ENCODE results near the gene EXOC1L.
A peak's percentile ranks its signal among the peaks of the same experiment; 100 is the strongest.

Gene EXOC1L

GRCh38 chr4:55819634-55820033 is at the start of gene EXOC1L:
Gene EXOC1L, plus strand, starts transcription at chr4:55819790. Its CDS starts 237 bp downstream, at chr4:55820027.
- H3K9ac ChIP-seq (ENCODE audit: low read length): peak within 1 kb of the TSS; percentile 12
- peak within 1 kb of the TSS; percentile 40 for H3K4me3 ChIP-seq (ENCODE audit: low read depth, low read length)
- H3K4me1 ChIP-seq (ENCODE audit: control insufficient read depth, insufficient read depth, low read length): 0 out of 2 replicates have a peak, but pooled peaks cover 9% of the 10 kb centered on the region
- no peaks in the 10 kb centered on the region for H3K9me3 ChIP-seq (ENCODE audit: control insufficient read depth, insufficient read depth, low read depth, low read length)
- H3K27ac ChIP-seq (ENCODE audit: low read depth, low read length): no peak within 1 kb of the TSS
- no peaks in the 10 kb centered on the region for H3K27me3 ChIP-seq (ENCODE audit: control insufficient read depth, insufficient read depth, low read length)
- H3K36me3 ChIP-seq (ENCODE audit: control insufficient read depth, insufficient read depth, low read length): no peaks in the 10 kb centered on the region

GRCh38 chr4:55770662-55771061 is 48.9 kb upstream of the EXOC1L start:
- Histone ChIP-seq H3K4me1 (ENCODE audit: control insufficient read depth, insufficient read depth, low read length) (peaks cover 20% of the 10 kb centered on the region), H3K36me3 (ENCODE audit: control insufficient read depth, insufficient read depth, low read length) (no peaks in the 10 kb centered on the region), H3K27me3 (ENCODE audit: control insufficient read depth, insufficient read depth, low read length) (no peaks in the 10 kb centered on the region), H3K9ac (ENCODE audit: low read length) (no peak overlapping the region), H3K4me3 (ENCODE audit: low read depth, low read length) (no peak overlapping the region), H3K9me3 (ENCODE audit: control insufficient read depth, insufficient read depth, low read depth, low read length) (no peaks in the 10 kb centered on the region), H3K27ac (ENCODE audit: low read depth, low read length) (no peak overlapping the region)

- no peak overlapping the region for H3K9ac ChIP-seq (ENCODE audit: low read length)
- no peaks in the 10 kb centered on the region for H3K4me1 ChIP-seq (ENCODE audit: control insufficient read depth, insufficient read depth, low read length)
- H3K27ac ChIP-seq (ENCODE audit: low read depth, low read length): no peak overlapping the region
- no peak overlapping the region for H3K4me3 ChIP-seq (ENCODE audit: low read depth, low read length)
- no peaks in the 10 kb centered on the region for H3K9me3 ChIP-seq (ENCODE audit: control insufficient read depth, insufficient read depth, low read depth, low read length)
- no peaks in the 10 kb centered on the region for H3K36me3 ChIP-seq (ENCODE audit: control insufficient read depth, insufficient read depth, low read length)
- H3K27me3 ChIP-seq (ENCODE audit: control insufficient read depth, insufficient read depth, low read length): no peaks in the 10 kb centered on the region
Measured at GRCh38 chr4:55781341-55781740, 38.2 kb upstream of the EXOC1L start.

GRCh38 chr4:55781812-55782211 is 37.8 kb upstream of the EXOC1L start:
- Histone ChIP-seq H3K36me3 (ENCODE audit: control insufficient read depth, insufficient read depth, low read length) (no peaks in the 10 kb centered on the region), H3K9me3 (ENCODE audit: control insufficient read depth, insufficient read depth, low read depth, low read length) (no peaks in the 10 kb centered on the region), H3K9ac (ENCODE audit: low read length) (no peak overlapping the region), H3K27ac (ENCODE audit: low read depth, low read length) (no peak overlapping the region), H3K4me3 (ENCODE audit: low read depth, low read length) (no peak overlapping the region), H3K4me1 (ENCODE audit: control insufficient read depth, insufficient read depth, low read length) (no peaks in the 10 kb centered on the region), H3K27me3 (ENCODE audit: control insufficient read depth, insufficient read depth, low read length) (no peaks in the 10 kb centered on the region)

- Histone ChIP-seq H3K36me3 (ENCODE audit: control insufficient read depth, insufficient read depth, low read length) (no peaks in the 10 kb centered on the region), H3K27me3 (ENCODE audit: control insufficient read depth, insufficient read depth, low read length) (no peaks in the 10 kb centered on the region), H3K27ac (ENCODE audit: low read depth, low read length) (no peak overlapping the region), H3K9ac (ENCODE audit: low read length) (no peak overlapping the region), H3K4me3 (ENCODE audit: low read depth, low read length) (no peak overlapping the region), H3K9me3 (ENCODE audit: control insufficient read depth, insufficient read depth, low read depth, low read length) (no peaks in the 10 kb centered on the region), H3K4me1 (ENCODE audit: control insufficient read depth, insufficient read depth, low read length) (no peaks in the 10 kb centered on the region)
Measured at GRCh38 chr4:55783584-55783983, 36.0 kb upstream of the EXOC1L start.

- no peak overlapping the region for H3K27ac ChIP-seq (ENCODE audit: low read depth, low read length)
- no peaks in the 10 kb centered on the region for H3K9me3 ChIP-seq (ENCODE audit: control insufficient read depth, insufficient read depth, low read depth, low read length)
- H3K4me1 ChIP-seq (ENCODE audit: control insufficient read depth, insufficient read depth, low read length): no peaks in the 10 kb centered on the region
- no peaks in the 10 kb centered on the region for H3K27me3 ChIP-seq (ENCODE audit: control insufficient read depth, insufficient read depth, low read length)
- no peak overlapping the region for H3K4me3 ChIP-seq (ENCODE audit: low read depth, low read length)
- H3K9ac ChIP-seq (ENCODE audit: low read length): no peak overlapping the region
- no peaks in the 10 kb centered on the region for H3K36me3 ChIP-seq (ENCODE audit: control insufficient read depth, insufficient read depth, low read length)
Measured at GRCh38 chr4:55784747-55785146, 34.8 kb upstream of the EXOC1L start.

- Histone ChIP-seq H3K4me3 (ENCODE audit: low read depth, low read length) (no peak overlapping the region), H3K9me3 (ENCODE audit: control insufficient read depth, insufficient read depth, low read depth, low read length) (no peaks in the 10 kb centered on the region)
Measured at GRCh38 chr4:55791666-55792065, 27.9 kb upstream of the EXOC1L start.

GRCh38 chr4:55793479-55793878 is 26.1 kb upstream of the EXOC1L start:
- Histone ChIP-seq H3K4me1 (ENCODE audit: control insufficient read depth, insufficient read depth, low read length) (peaks cover 4% of the 10 kb centered on the region), H3K27me3 (ENCODE audit: control insufficient read depth, insufficient read depth, low read length) (no peaks in the 10 kb centered on the region; the same call in 1 of the 2 replicates), H3K27ac (ENCODE audit: low read depth, low read length) (no peak overlapping the region), H3K9me3 (ENCODE audit: control insufficient read depth, insufficient read depth, low read depth, low read length) (no peaks in the 10 kb centered on the region), H3K9ac (ENCODE audit: low read length) (no peak overlapping the region), H3K36me3 (ENCODE audit: control insufficient read depth, insufficient read depth, low read length) (no peaks in the 10 kb centered on the region), H3K4me3 (ENCODE audit: low read depth, low read length) (no peak overlapping the region; the same call in 1 of the 2 replicates)

More at GRCh38 chr4:55791666-55792065, 27.9 kb upstream of the EXOC1L start:
- no peak overlapping the region for H3K27ac ChIP-seq (ENCODE audit: low read depth, low read length)
- no peak overlapping the region for H3K9ac ChIP-seq (ENCODE audit: low read length)
- H3K36me3 ChIP-seq (ENCODE audit: control insufficient read depth, insufficient read depth, low read length): no peaks in the 10 kb centered on the region
- peaks cover 4% of the 10 kb centered on the region for H3K4me1 ChIP-seq (ENCODE audit: control insufficient read depth, insufficient read depth, low read length)
- H3K27me3 ChIP-seq (ENCODE audit: control insufficient read depth, insufficient read depth, low read length): no peaks in the 10 kb centered on the region; the same call in 1 of the 2 replicates

GRCh38 chr4:55794053-55794452 is 25.5 kb upstream of the EXOC1L start:
- no peaks in the 10 kb centered on the region; the same call in 1 of the 2 replicates for H3K27me3 ChIP-seq (ENCODE audit: control insufficient read depth, insufficient read depth, low read length)
- H3K9ac ChIP-seq (ENCODE audit: low read length): no peak overlapping the region
- no peak overlapping the region for H3K4me3 ChIP-seq (ENCODE audit: low read depth, low read length)
- no peak overlapping the region for H3K27ac ChIP-seq (ENCODE audit: low read depth, low read length)
- no peaks in the 10 kb centered on the region for H3K9me3 ChIP-seq (ENCODE audit: control insufficient read depth, insufficient read depth, low read depth, low read length)
- no peaks in the 10 kb centered on the region for H3K36me3 ChIP-seq (ENCODE audit: control insufficient read depth, insufficient read depth, low read length)
- H3K4me1 ChIP-seq (ENCODE audit: control insufficient read depth, insufficient read depth, low read length): peaks cover 4% of the 10 kb centered on the region

GRCh38 chr4:55795341-55795740 is 24.2 kb upstream of the EXOC1L start:
- Histone ChIP-seq H3K4me1 (ENCODE audit: control insufficient read depth, insufficient read depth, low read length) (peaks cover 4% of the 10 kb centered on the region), H3K9me3 (ENCODE audit: control insufficient read depth, insufficient read depth, low read depth, low read length) (no peaks in the 10 kb centered on the region), H3K27me3 (ENCODE audit: control insufficient read depth, insufficient read depth, low read length) (no peaks in the 10 kb centered on the region; the same call in 1 of the 2 replicates), H3K9ac (ENCODE audit: low read length) (no peak overlapping the region), H3K4me3 (ENCODE audit: low read depth, low read length) (no peak overlapping the region), H3K27ac (ENCODE audit: low read depth, low read length) (no peak overlapping the region), H3K36me3 (ENCODE audit: control insufficient read depth, insufficient read depth, low read length) (no peaks in the 10 kb centered on the region)

GRCh38 chr4:55801498-55801897 is 18.1 kb upstream of the EXOC1L start:
- no peak overlapping the region for H3K9ac ChIP-seq (ENCODE audit: low read length)
- no peaks in the 10 kb centered on the region for H3K27me3 ChIP-seq (ENCODE audit: control insufficient read depth, insufficient read depth, low read length)
- no peaks in the 10 kb centered on the region for H3K9me3 ChIP-seq (ENCODE audit: control insufficient read depth, insufficient read depth, low read depth, low read length)
- H3K4me3 ChIP-seq (ENCODE audit: low read depth, low read length): no peak overlapping the region
- no peaks in the 10 kb centered on the region for H3K4me1 ChIP-seq (ENCODE audit: control insufficient read depth, insufficient read depth, low read length)
- H3K36me3 ChIP-seq (ENCODE audit: control insufficient read depth, insufficient read depth, low read length): no peaks in the 10 kb centered on the region
- no peak overlapping the region for H3K27ac ChIP-seq (ENCODE audit: low read depth, low read length)

GRCh38 chr4:55807556-55807955 is 12.0 kb upstream of the EXOC1L start:
- no peaks in the 10 kb centered on the region for H3K9me3 ChIP-seq (ENCODE audit: control insufficient read depth, insufficient read depth, low read depth, low read length)
- no peak overlapping the region for H3K27ac ChIP-seq (ENCODE audit: low read depth, low read length)
- H3K4me3 ChIP-seq (ENCODE audit: low read depth, low read length): no peak overlapping the region
- H3K4me1 ChIP-seq (ENCODE audit: control insufficient read depth, insufficient read depth, low read length): no peaks in the 10 kb centered on the region
- no peak overlapping the region for H3K9ac ChIP-seq (ENCODE audit: low read length)
- H3K27me3 ChIP-seq (ENCODE audit: control insufficient read depth, insufficient read depth, low read length): no peaks in the 10 kb centered on the region
- H3K36me3 ChIP-seq (ENCODE audit: control insufficient read depth, insufficient read depth, low read length): no peaks in the 10 kb centered on the region
